BJ (cell line): ENCODE measurements around the gene SEC14L2. TPM values are rescaled to one million over a fixed set of nuclear protein-coding genes. Genes with fewer than 3 reads are reported as not detected.

Source experiments
- CTCF ChIA-PET: fragments of 350-600 bp; formaldehyde crosslinking; extraction: SDS; loops from one replicate; lab custom pipeline; 2021; ENCODE audit warnings: antibody characterized with exemption, inconsistent platforms; lab: Yijun Ruan, JAX
- POLR2A ChIA-PET: fragments of 300-600 bp; sonication (Branson Sonifier 250); formaldehyde crosslinking; extraction: SDS; loops from one replicate; lab custom pipeline; 2021; ENCODE audit warnings: antibody characterized with exemption; lab: Charles Lee
- DNase-seq: peaks from one replicate; pipeline ENCODE4 v3.0.0-alpha.2; 2011; ENCODE audit warnings: low read depth
- H3K27me3 ChIP-seq: 2 replicates; pipeline ENCODE4 v1.6.0; 2011; ENCODE audit warnings: low read length; ENCODE audit not compliant: control insufficient read depth, insufficient read depth
- H3K36me3 ChIP-seq: 2 replicates; pipeline ENCODE4 v1.5.1; 2011; ENCODE audit warnings: low read length; ENCODE audit not compliant: control insufficient read depth, insufficient read depth
- H3K4me3 ChIP-seq: 2 replicates; pipeline ENCODE4 v1.5.1; 2011; ENCODE audit warnings: low read depth, mild to moderate bottlenecking, control low read depth, low read length
- CTCF ChIP-seq: IDR thresholded peaks from 2 replicates; pipeline ENCODE4 v1.5.1; 2011; ENCODE audit warnings: low read depth, mild to moderate bottlenecking, control low read depth, inconsistent platforms, low read length, moderate library complexity; ENCODE audit not compliant: insufficient read depth
- polyA plus RNA-seq: library from polyadenylated mRNA; depleted of rRNA; stranded (reverse); fragments of >200 nt; gene quantifications from 2 replicates; pipeline ENCODE4 v1.2.3, GENCODE V29; 2011

Gene SEC14L2
- polyA plus RNA-seq, 1 experiment = 20.1 TPM

DNA sequence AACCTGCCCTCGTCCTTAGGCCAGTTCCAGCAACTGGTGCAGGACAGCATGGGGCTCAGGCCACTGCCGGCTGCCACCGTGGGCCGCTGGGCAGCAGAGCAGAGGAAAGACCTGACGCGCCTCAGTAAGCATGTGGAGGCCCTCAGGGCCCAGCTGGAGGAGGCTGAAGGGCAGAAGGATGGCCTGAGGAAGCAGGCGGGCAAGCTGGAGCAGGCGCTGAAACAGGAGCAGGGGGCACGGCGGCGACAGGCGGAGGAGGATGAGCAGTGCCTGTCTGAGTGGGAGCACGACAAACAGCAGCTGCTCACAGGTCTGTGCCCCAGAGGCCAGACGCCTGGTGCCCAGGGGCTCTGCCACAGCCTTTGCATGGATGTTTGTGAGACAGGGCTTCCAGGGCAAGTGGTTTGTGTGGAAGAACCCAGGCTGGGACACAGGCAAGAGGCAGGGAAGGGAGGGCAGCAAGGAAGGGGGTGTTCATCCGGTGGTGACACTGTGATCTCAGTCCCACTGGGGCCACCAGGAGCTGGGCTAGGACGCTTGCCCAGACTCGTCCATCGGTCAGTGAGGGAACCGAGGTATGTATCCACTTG lies 26.1 kb upstream of the SEC14L2 start:
- ChIA-PET POLR2A (no interaction called here), CTCF (no interaction called here)
- no peak for DNase-seq
- peaks cover 5% of the 10 kb centered on the region for H3K36me3 ChIP-seq
- H3K27me3 ChIP-seq = no peaks in the 10 kb centered on the region
- TF ChIP-seq CTCF = no peak
- no peak overlapping the region for H3K4me3 ChIP-seq

DNA sequence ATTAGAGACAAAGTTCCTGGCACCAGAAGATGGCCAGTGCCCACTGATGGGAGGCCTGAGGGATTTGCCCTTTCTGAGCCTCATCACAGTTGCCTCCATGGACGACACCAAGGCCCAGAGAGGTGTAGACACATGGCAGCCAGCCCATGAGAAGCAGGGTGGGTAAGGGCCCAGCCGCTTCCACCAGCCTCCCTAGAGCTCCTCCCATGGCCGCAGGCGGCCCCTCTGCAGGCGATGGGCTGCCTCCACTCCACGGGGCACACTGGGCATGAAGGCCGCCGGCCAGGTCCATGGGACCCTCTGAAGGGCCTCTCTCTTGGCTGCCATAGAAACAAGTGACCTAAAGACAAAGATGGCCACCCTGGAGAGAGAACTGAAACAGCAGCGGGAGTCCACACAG lies 25.5 kb upstream of the SEC14L2 start:
- Histone ChIP-seq H3K27me3 (no peaks in the 10 kb centered on the region), H3K4me3 (no peak overlapping the region), H3K36me3 (peaks cover under 1% of the 10 kb centered on the region)
- DNase-seq = no peak
- ChIA-PET CTCF (no interaction called here), POLR2A (no interaction called here)
- no peak for TF ChIP-seq CTCF

DNA sequence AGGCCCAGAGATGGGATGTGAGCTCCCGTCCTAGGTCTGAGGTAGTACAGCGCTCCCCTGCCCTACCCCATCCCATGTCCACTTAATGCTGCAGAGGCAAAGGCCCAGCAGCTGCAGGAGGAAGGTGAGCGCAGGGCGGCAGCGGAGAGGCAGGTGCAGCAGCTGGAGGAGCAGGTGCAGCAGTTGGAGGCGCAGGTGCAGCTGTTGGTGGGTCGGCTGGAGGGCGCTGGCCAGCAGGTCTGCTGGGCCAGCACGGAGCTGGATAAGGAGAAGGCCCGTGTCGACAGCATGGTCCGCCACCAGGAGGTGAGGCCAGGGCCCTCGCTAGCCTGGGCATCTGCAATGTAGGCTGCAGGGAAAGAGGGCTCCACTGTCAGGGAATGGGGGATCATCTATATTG lies 24.8 kb upstream of the SEC14L2 start:
- CTCF ChIA-PET = interaction anchor here (0.9 to 2.1 kb wide), 4 partner anchors 11 to 109 kb away, joined by 3 to 13 read pairs (median 5); no protein-coding TSS in a partner anchor
- TF ChIP-seq CTCF = no peak
- Histone ChIP-seq H3K4me3 (no peak overlapping the region), H3K27me3 (no peaks in the 10 kb centered on the region), H3K36me3 (no peaks in the 10 kb centered on the region)
- DNase-seq = no peak
- POLR2A ChIA-PET = no interaction called here

GRCh38 chr22:30372915-30373314 lies 23.9 kb upstream of the SEC14L2 start:
- Histone ChIP-seq H3K36me3 (no peaks in the 10 kb centered on the region; the same call in 1 of the 2 replicates), H3K27me3 (no peaks in the 10 kb centered on the region), H3K4me3 (no peak overlapping the region)
- DNase-seq = no peak
- TF ChIP-seq CTCF = no peak
- POLR2A ChIA-PET = interaction anchor here (0.7 kb wide), 1 partner anchor 18 kb away, joined by 3 read pairs; no protein-coding TSS in a partner anchor
- CTCF ChIA-PET = interaction anchor here (0.9 to 2.2 kb wide), 5 partner anchors 10 to 110 kb away, joined by 3 to 13 read pairs (median 6); no protein-coding TSS in a partner anchor

GRCh38 chr22:30373331-30374325 lies 23.2 kb upstream of the SEC14L2 start:
- no peak for DNase-seq
- Histone ChIP-seq H3K4me3 (no peak overlapping the region), H3K36me3 (no peaks in the 10 kb centered on the region; the same call in 1 of the 2 replicates), H3K27me3 (no peaks in the 10 kb centered on the region)
- ChIA-PET CTCF (interaction anchor here (0.7 to 2.2 kb wide), 6 partner anchors 9 to 118 kb away, joined by 3 to 13 read pairs (median 5); no protein-coding TSS in a partner anchor), POLR2A (no interaction called here)
- no peak for TF ChIP-seq CTCF
